Activated CD4-positive, alpha-beta T cell treated with anti-CD3 and anti-CD28 coated beads for 24 hours (primary cell): Measurements from ENCODE around the gene SMAP1.

Experiments
- DNase-seq, 2 donors: peaks; one replicate each; pipeline ENCODE4 v3.0.0-alpha.2; 2020; ENCODE audit warnings: low read depth in 2 of 2

SMAP1 gene

DNA sequence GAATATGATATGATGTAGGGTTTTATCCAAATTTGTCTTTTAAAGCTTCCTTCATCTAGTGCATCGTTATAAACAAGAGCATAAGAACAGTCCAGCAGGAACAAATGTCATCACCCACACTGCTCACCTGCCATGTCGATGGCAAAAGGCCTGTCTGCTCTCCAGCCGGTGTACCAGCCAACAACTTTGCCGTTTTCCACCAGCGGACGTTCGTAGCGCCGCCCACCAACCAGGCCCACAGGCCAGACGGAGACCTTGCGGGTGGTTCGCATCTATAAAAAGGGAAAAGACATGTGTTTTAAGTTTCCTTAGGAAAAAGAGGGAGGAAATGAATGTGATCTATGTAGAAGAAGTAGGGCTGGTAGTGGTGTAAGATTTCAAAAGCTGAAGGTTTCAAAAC, 226.3 kb downstream of the SMAP1 start:
- no peak for DNase-seq

DNA sequence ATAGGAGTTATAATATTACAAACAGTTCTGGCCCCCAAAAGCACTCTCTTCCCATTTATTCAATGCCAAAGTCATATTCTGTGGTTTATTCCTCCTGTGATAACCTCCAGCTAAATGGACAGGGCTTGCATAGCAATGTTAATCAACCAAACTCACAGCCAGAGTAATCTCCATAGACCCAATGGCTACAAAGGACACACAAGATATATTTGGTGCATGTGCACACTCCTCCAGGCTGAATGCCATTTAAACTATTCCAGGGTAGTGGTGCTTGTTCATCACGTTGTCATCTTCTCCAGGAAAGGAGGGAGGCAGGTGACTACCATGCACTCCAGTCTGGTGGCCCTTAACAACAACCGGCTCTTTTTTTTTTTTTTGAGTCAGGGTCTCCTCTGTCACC, 232.4 kb downstream of the SMAP1 start:
- no peak for DNase-seq

DNA sequence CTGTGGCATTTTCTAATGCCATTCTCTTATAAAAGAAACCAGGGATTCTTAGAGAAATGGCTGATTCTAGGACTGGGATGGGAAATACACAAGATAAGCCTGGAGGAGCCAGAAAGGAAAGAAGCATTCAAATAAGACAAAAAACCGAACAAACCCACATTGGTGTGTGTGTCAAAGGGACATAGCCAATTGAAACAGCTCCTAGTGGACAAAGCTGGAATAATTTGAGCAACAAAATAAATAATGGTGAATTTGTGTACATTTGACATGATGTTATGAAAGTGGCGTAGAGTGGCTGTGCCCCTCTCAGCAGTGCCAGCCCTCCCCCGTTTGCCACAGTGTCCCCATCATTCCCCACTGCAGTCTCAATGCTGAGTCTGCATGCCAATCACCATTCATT, 233.6 kb downstream of the SMAP1 start:
- DNase-seq: no peak

DNA sequence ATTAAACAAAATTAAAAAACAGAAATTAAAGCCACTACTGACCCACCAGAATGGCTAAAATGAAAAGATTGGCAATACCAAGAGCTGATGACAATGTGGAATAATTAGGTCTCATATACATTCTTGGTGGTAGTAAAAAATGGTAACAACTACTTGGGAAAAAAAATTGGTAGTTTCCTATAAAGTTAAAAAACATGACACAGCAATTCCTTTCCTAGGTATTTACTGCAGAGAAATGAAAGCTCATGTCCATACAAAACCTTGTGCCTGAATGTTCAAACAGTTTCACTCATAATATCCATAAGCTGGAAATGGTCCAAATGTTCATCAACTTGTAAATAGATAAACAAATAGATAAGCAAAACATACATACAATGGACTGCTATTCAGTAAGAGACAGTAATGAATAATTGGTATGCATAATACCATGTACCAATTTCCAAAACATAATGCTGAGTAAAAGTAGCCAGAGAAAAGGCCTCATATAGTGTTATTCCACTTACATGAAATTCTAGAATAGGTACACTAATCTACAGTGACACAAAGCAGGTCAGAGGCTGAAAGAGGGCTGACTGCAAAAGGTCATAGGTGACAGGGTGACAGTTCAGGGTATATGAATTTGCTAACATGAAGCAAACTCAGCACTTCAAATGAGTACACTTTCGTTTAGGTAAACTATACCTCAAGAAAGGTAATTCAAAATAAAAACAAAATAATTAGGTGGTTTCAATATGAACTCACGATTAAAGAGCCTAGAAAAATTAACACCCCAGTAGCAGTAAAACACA, 236.2 kb downstream of the SMAP1 start:
- DNase-seq: no peak

DNA sequence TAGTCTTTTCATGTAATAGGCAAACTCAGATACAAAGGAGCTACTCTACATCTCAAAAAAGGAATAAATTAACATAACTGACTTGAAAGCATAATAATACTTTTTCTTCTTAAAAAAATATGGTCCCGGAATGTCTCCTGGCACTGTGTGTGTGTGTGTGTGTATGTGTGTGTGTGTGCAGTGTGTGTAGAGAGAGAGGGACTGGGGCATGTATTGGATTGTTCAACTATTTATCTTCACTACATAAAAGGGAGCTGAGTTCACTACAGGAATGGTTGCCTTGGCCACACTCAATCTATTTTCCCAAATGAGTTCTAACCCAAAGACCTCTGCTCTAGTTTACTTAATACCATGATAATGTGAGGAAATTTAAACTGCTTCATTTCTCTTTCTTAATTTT, 238.1 kb downstream of the SMAP1 start:
- DNase-seq: no peak
